GM19463 (cell line): Measurements from ENCODE around the gene MUC20.
"Not testable (repeated sequence)": the region's sequence is repeated elsewhere in the genome, so short reads cannot be mapped to it uniquely, and the experiment has no call there.

Experiments
- ATAC-seq: cut with Tn5 transposase; IDR thresholded peaks from one replicate; pipeline ENCODE4 v1.9.1; 2021; ENCODE audit warnings: mild to moderate bottlenecking, moderate library complexity; ENCODE audit not compliant: unreplicated experiment

Gene MUC20

GRCh38 chr3:195710126-195710905 lies 10.5 kb upstream of the MUC20 start:
- ATAC-seq: not testable (repeated sequence)

GRCh38 chr3:195711091-195711812 lies 9.5 kb upstream of the MUC20 start:
- not testable (repeated sequence) for ATAC-seq

- no peak for ATAC-seq
Observed at GRCh38 chr3:195711813-195712534, 8.8 kb upstream of the MUC20 start.

- not testable (repeated sequence) for ATAC-seq
Observed at GRCh38 chr3:195712535-195712910, 8.3 kb upstream of the MUC20 start.

GRCh38 chr3:195713150-195713549 lies 7.6 kb upstream of the MUC20 start:
- ATAC-seq: not testable (repeated sequence)

- no peak for ATAC-seq
Observed at GRCh38 chr3:195714380-195715011, 6.3 kb upstream of the MUC20 start.

GRCh38 chr3:195715134-195715533 lies 5.6 kb upstream of the MUC20 start:
- no peak for ATAC-seq

GRCh38 chr3:195715583-195716266 lies 5.1 kb upstream of the MUC20 start:
- ATAC-seq: no peak

- ATAC-seq: no peak
Observed at GRCh38 chr3:195717416-195717815, 3.4 kb upstream of the MUC20 start.

GRCh38 chr3:195717852-195718476 lies 2.8 kb upstream of the MUC20 start:
- ATAC-seq: no peak

- no peak for ATAC-seq
Observed at GRCh38 chr3:195718477-195718984, 2.2 kb upstream of the MUC20 start.

- ATAC-seq: not testable (repeated sequence)
Observed at GRCh38 chr3:195719514-195720254, 1.1 kb upstream of the MUC20 start.

- ATAC-seq: not testable (repeated sequence)
Observed at GRCh38 chr3:195722139-195722995, 1.6 kb downstream of the MUC20 start.

GRCh38 chr3:195722996-195723345 lies 2.2 kb downstream of the MUC20 start:
- not testable (repeated sequence) for ATAC-seq

GRCh38 chr3:195724363-195724762 lies 3.6 kb downstream of the MUC20 start:
- not testable (repeated sequence) for ATAC-seq

GRCh38 chr3:195725916-195726740 lies 5.3 kb downstream of the MUC20 start:
- ATAC-seq: not testable (repeated sequence)

GRCh38 chr3:195727606-195728195 lies 6.9 kb downstream of the MUC20 start:
- ATAC-seq: no peak
